Mammary epithelial cell (primary cell): ENCODE measurements around the gene TJP1.

Experiments
- EZH2 ChIP-seq: IDR thresholded peaks from 2 replicates; pipeline ENCODE4 v1.6.1; 2012; ENCODE audit warnings: low read length, inconsistent platforms, borderline replicate concordance
- TF ChIP-seq, protein P1 (sequence below), 2 donors: IDR thresholded peaks in 1 of 2; conservative IDR thresholded peaks in 1 of 2; 2 replicates each; pipeline ENCODE4 v1.5.1; 2011 to 2012; ENCODE audit warnings: inconsistent platforms in 2 of 2, low read length in 2 of 2, mild to moderate bottlenecking in 2 of 2, control low read depth in 1 of 2, low read depth in 1 of 2; ENCODE audit not compliant: insufficient read depth in 1 of 2; ENCODE audit errors: extremely low read depth in 1 of 2

DNA sequence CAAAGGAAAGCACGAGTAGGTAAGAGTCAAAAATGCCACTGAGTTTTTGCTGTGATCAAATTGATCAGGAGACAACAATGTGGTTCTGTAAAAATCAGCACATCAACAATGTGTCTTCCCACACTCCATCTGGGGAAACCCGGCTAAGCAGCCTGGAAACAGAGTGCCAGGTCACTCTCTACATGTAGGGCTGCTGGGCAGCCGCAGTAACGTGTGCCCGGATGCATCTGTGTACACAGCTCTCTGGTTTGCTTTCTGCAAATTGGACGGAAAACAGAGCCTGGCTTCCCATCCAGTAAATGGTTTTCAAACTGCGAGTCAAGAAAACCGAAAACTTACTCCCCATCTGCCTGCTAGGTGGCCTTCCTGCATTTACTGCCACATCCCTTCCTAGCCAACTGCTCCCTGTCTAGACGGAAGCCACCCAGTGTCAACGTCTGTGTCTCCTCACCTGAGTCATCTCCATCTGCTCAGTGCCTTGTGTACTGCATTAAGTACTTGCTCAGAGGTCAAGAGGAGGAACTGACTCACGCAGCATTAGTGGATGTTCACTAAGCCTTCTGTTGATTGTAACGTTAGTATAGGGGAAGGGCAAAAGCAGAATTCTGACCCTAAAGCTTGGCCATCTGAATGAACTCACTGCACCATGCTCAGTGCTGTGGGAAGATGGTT, 124.1 kb downstream of the TJP1 start:
- TF ChIP-seq, protein P1, sequence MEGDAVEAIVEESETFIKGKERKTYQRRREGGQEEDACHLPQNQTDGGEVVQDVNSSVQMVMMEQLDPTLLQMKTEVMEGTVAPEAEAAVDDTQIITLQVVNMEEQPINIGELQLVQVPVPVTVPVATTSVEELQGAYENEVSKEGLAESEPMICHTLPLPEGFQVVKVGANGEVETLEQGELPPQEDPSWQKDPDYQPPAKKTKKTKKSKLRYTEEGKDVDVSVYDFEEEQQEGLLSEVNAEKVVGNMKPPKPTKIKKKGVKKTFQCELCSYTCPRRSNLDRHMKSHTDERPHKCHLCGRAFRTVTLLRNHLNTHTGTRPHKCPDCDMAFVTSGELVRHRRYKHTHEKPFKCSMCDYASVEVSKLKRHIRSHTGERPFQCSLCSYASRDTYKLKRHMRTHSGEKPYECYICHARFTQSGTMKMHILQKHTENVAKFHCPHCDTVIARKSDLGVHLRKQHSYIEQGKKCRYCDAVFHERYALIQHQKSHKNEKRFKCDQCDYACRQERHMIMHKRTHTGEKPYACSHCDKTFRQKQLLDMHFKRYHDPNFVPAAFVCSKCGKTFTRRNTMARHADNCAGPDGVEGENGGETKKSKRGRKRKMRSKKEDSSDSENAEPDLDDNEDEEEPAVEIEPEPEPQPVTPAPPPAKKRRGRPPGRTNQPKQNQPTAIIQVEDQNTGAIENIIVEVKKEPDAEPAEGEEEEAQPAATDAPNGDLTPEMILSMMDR (conservative IDR thresholded peaks at IDR 0.05 in 1 of 2, IDR thresholded peaks at IDR 0.05 in 1 of 2; ENCODE audit: extremely low read depth in 1 of 2, insufficient read depth in 1 of 2, low read depth in 1 of 2, low read length in 2 of 2): no peak
- TF ChIP-seq EZH2: no peak
